Measurements from ENCODE around the gene MBNL2. TPM values are rescaled to one million over a fixed set of nuclear protein-coding genes. Genes with fewer than 3 reads are reported as not detected.

MBNL2 gene
- total and polyA plus RNA-seq, 8 donors: 75.9 to 105 (median 90.5) TPM

DNA sequence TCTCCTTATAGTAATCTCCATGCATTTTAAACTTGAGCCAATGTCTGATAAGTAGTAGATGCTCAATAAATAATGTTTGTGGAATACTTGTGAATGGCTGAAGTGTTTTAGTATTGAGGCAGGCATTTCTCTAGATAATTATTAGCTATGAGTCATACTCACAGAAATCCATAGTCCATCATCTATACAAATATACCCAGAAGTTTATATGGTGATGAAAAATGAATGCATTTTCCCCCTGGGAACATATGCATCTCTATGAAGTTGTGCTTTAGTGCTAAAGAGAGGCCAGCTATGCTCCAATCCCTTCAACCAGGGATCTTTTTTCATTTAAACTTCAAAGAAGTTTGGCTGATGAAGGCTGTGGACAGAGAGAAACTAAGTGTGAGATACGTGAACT, 17.2 kb downstream of the MBNL2 start:
- Histone ChIP-seq H3K9me3 (no peaks in the 10 kb centered on the region), H3K27me3 (no peaks in the 10 kb centered on the region), H3K27ac (peak overlapping the region in 1 of 2 donors; percentile 66), H3K4me3 (no peak overlapping the region), H3K36me3 (no peaks in the 10 kb centered on the region), H3K4me1 (peaks cover 26 to 83% of the 10 kb centered on the region in 2 donors)
- ATAC-seq (no peak), DNase-seq (no peak)
- TF ChIP-seq, protein P1, sequence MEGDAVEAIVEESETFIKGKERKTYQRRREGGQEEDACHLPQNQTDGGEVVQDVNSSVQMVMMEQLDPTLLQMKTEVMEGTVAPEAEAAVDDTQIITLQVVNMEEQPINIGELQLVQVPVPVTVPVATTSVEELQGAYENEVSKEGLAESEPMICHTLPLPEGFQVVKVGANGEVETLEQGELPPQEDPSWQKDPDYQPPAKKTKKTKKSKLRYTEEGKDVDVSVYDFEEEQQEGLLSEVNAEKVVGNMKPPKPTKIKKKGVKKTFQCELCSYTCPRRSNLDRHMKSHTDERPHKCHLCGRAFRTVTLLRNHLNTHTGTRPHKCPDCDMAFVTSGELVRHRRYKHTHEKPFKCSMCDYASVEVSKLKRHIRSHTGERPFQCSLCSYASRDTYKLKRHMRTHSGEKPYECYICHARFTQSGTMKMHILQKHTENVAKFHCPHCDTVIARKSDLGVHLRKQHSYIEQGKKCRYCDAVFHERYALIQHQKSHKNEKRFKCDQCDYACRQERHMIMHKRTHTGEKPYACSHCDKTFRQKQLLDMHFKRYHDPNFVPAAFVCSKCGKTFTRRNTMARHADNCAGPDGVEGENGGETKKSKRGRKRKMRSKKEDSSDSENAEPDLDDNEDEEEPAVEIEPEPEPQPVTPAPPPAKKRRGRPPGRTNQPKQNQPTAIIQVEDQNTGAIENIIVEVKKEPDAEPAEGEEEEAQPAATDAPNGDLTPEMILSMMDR (IDR thresholded peaks at IDR 0.05): no peak
- intact Hi-C loops (cut with DNase I): no loop called here

DNA sequence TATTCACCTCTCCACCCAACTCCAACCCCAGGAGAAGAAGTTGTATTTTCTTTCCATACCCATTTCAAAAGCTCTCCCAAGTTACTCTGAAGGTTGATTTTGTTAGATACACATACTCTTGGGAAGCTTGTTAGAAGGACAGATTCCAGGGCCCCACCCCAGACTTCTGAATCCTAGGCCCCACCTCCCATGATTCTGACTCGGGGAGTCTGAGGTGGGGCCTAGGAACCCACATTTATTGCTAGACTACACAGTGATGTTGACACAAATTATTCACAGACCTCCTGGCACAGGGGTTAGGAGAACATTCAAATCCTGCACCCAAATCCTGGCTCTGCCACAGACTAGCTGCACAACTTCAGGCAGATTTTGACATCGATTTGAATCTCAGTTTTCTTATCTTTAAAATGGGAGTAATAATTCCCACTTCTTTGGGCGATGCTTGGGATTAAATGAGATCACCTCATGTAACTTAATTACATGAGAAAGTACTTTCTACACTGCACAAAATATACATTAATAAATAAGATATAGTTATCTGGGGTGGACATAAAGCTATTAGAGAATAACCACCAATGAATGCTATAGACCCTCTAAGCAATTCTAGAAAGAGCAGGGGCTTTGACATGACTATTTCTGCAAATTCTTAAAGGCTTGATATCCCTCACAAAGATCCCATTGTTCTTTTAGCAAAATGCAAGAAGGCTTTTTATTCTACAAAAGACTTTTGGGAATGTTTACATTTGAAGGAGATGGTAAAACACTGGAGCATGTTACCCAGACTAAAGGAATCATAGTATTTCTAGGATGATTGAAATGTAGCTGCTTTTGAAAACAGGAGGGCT, 18.0 kb downstream of the MBNL2 start:
- Histone ChIP-seq H3K36me3 (no peaks in the 10 kb centered on the region), H3K27ac (peak overlapping the region in 1 of 2 donors; percentile 66), H3K27me3 (no peaks in the 10 kb centered on the region), H3K4me1 (peaks cover 31 to 80% of the 10 kb centered on the region in 2 donors), H3K9me3 (no peaks in the 10 kb centered on the region), H3K4me3 (no peak overlapping the region)
- ATAC-seq (peak; percentile 41), DNase-seq (no peak)
- intact Hi-C loops (cut with DNase I): no loop called here
- TF ChIP-seq, protein P1 (IDR thresholded peaks at IDR 0.05): no peak

DNA sequence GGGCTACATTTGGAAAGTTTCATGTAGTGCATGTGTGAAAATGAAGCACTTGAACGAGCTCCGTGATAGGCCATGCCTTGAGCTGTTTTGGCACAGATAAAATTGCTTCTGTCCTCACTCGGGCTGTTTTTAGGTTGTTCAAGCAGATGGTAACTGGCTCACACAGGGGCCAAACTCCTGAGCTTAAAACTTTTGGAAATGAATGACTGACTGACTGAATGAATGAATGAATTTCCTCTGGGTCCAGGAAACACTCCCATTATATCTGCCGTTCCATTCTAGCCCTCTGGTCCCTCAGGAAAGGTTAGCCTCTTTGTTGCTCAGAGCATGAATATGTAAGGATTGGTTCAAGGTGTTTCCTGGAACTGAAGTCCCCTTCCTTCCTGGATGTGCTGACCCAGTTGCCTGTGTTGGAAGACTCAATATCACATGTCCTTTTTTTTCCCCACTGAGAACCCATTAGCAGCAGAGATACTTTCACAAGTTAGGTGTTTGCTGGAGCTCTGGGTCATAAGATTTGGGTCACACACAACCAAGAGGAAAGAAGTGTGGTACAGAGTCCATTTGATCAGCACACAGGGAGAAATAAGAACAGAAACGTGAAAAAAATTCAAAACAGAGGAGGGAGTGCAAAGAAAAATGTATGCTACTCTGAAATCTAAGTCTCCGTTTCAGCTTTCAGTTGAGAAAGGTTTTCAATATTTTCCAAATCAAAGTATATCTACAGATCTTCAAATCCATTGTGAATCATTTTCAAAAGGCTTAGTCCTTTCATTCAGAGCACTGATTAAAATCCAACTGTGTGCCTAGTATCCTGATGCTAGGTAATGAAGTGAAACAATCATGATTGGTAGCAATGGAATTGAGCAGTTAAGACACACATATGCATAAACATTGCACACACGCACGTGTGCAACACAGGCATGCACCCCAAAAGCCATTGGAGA, 18.9 kb downstream of the MBNL2 start:
- no peaks in the 10 kb centered on the region for H3K27me3 ChIP-seq
- DNase-seq (no peak), ATAC-seq (no peak)
- H3K4me3 ChIP-seq: no peak overlapping the region
- H3K9me3 ChIP-seq: no peaks in the 10 kb centered on the region
- TF ChIP-seq, protein P1 (IDR thresholded peaks at IDR 0.05): no peak
- intact Hi-C loops (cut with DNase I): no loop called here
- no peaks in the 10 kb centered on the region for H3K36me3 ChIP-seq
- H3K4me1 ChIP-seq: peaks cover 36 to 79% of the 10 kb centered on the region in 2 donors
- peak overlapping the region in 1 of 2 donors; percentile 66 for H3K27ac ChIP-seq

DNA sequence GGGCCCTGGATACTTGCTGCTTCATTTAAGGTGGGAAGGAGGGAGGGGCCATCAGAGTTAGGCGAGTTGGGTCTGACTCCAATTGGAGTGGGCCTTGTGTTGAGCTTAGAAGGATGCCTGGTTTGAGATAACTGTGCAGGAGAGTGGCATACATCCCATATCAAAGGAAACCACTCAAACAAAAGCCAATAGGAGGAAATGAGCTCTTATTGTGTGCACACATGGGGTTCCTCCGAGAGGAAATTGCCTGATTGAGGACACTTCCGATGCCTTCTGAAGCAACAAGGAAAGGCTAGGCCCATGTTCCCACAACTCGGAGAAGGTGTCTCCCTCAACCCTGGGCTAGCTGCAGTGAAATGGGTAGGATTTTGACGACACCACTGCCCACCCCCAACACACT, 19.6 kb downstream of the MBNL2 start:
- Histone ChIP-seq H3K27me3 (no peaks in the 10 kb centered on the region), H3K36me3 (no peaks in the 10 kb centered on the region), H3K4me1 (peaks cover 36 to 75% of the 10 kb centered on the region in 2 donors), H3K4me3 (no peak overlapping the region), H3K27ac (peak overlapping the region in 1 of 2 donors; percentile 66), H3K9me3 (no peaks in the 10 kb centered on the region)
- intact Hi-C loops (cut with DNase I): no loop called here
- ATAC-seq: peak; percentile 22
- DNase-seq: no peak
- TF ChIP-seq, protein P1 (IDR thresholded peaks at IDR 0.05): no peak
